Kidney (tissue), 14 donors: ENCODE data around the gene KIF9. TPM values are rescaled to one million over a fixed set of nuclear protein-coding genes. Genes with fewer than 3 reads are reported as not detected.

ENCODE experiments used
- DNase-seq, 5 donors: peaks; one replicate each; pipeline ENCODE4 v3.0.0-alpha.2; 2013 to 2020
- FAIRE-seq: peaks from 2 replicates; lab custom pipeline; 2012; peaks lifted over from hg19 to GRCh38; lab: Jason Lieb, UNC
- H3K27ac ChIP-seq, 2 donors: one replicate each; pipeline ENCODE4 v1.7.0; 2013; ENCODE audit warnings: low read depth in 2 of 2, low read length in 2 of 2, inconsistent platforms in 1 of 2
- H3K27me3 ChIP-seq: one replicate; pipeline ENCODE4 v1.7.1; 2013; ENCODE audit warnings: low read length, inconsistent platforms; ENCODE audit not compliant: control insufficient read depth, insufficient read depth
- H3K36me3 ChIP-seq, 3 donors: one replicate each; pipeline versions ENCODE4 v1.7.0 to v1.7.1; 2013; ENCODE audit warnings: low read length in 3 of 3, control low read depth in 1 of 3, inconsistent platforms in 1 of 3; ENCODE audit not compliant: insufficient read depth in 3 of 3, control insufficient read depth in 2 of 3
- H3K4me1 ChIP-seq, 3 donors: one replicate each; pipeline versions ENCODE4 v1.7.0 to v1.7.1; 2013; ENCODE audit warnings: low read length in 3 of 3, inconsistent platforms in 1 of 3, low read depth in 1 of 3; ENCODE audit not compliant: control insufficient read depth in 2 of 3, insufficient read depth in 2 of 3
- H3K4me3 ChIP-seq, 3 donors: one replicate each; pipeline versions ENCODE4 v1.7.0 to v1.8.1; 2013; ENCODE audit warnings: low read length in 3 of 3, control low read depth in 1 of 3, inconsistent platforms in 1 of 3
- H3K9ac ChIP-seq, 3 donors: one replicate each; pipeline versions ENCODE4 v1.7.0 to v1.7.1; 2013; ENCODE audit warnings: low read length in 3 of 3, control low read depth in 1 of 3, inconsistent platforms in 1 of 3
- H3K9me3 ChIP-seq, 3 donors: one replicate each; pipeline versions ENCODE4 v1.7.0 to v1.7.1; 2013; ENCODE audit warnings: low read length in 3 of 3, control low read depth in 1 of 3, inconsistent platforms in 1 of 3; ENCODE audit not compliant: control insufficient read depth in 2 of 3, insufficient read depth in 1 of 3
- CTCF ChIP-seq: IDR thresholded peaks from 3 replicates; pipeline ENCODE4 v1.5.1; 2012; ENCODE audit warnings: mild to moderate bottlenecking, moderate library complexity, borderline replicate concordance; ENCODE audit not compliant: insufficient read depth; ENCODE audit errors: extremely low read depth
- intact Hi-C: fragments of 100-400 bp; cut with DNase I; formaldehyde crosslinking; loops from one replicate; pipeline ENCODE4 v1.11.1; 2022
- polyA plus RNA-seq: library from polyadenylated mRNA; stranded (reverse); fragments of 350-450 nt; fragmentation: Illumina TruSeq; extraction: RNeasy Lipid Tissue Mini Kit (QIAGEN cat#74804); gene quantifications from one replicate; pipeline ENCODE4 v1.2.3, GENCODE V29; 2014; ENCODE audit warnings: low read depth, low replicate concordance; ENCODE audit not compliant: insufficient read depth
- total RNA-seq: library from RNA; stranded (reverse); fragmentation: NEBNext Ultra II Directional; extraction: Animal tissue kit (Norgen Biotek cat#: 25700); gene quantifications from one replicate; pipeline ENCODE4 v1.2.1, GENCODE V29; 2021
- donor health status: control.
- donor health status: control.
- donor health status: control.
- donor health status: control.
- donor health status: control.
- donor health status: DM: yes; HTN: yes; CAD: no.
- donor health status: Normal renal cell carcinoma (clear cell type).

Gene KIF9
- total and polyA plus RNA-seq, 2 donors from 2014 or later: 16.9 to 32.9 TPM

DNA sequence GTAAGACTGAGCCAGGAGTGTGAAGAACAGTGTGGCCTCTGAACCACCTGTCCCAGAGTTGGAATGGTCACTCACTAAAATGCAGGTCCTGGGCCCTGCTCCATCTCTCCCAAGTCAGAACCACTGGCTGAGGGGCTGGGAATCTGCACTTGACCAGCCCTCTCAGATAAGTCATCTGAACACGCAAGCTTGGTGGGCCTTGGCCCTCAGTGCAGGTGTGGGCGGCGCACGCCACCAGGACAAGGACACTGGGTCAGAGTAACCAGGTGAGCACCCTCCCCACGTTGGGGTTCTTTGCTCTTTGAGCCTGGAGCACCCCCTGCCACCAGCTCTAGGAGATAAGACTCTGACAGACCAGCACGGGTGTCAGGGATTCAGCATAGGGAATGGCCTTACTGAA, 42.7 kb downstream of the KIF9 start:
- Histone ChIP-seq H3K4me3 (no peak overlapping the region), H3K9me3 (no peaks in the 10 kb centered on the region), H3K9ac (no peak overlapping the region), H3K27me3 (no peaks in the 10 kb centered on the region), H3K27ac (no peak overlapping the region), H3K4me1 (peaks cover 0 to 10% (median 3%) of the 10 kb centered on the region in 3 donors), H3K36me3 (no peaks in the 10 kb centered on the region)
- no peak for TF ChIP-seq CTCF
- FAIRE-seq: no peak
- intact Hi-C loops: no loop called here
- peak in 1 of 5 donors; percentile 35 for DNase-seq

DNA sequence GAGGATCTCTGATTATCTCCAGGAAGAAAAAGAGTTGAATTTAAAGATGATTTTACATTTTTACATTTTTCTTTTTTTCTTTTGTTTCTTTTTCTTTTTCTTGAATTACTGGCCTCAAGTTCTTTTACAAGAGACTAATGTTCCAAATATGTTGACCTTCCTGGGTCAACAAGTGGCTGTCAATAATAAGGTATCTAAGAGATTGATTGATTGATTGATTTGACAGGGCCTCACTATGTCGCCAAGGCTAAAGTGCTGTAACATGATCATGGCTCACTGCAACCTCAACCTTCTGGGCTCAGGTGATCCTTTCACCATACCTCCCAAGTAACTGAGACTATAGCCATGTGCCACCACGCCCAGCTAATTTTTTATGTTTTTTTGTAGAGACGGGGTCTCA, 44.6 kb downstream of the KIF9 start:
- Histone ChIP-seq H3K9ac (no peak overlapping the region), H3K9me3 (no peaks in the 10 kb centered on the region), H3K27me3 (no peaks in the 10 kb centered on the region), H3K4me1 (peaks cover 0 to 4% (median 4%) of the 10 kb centered on the region in 3 donors), H3K36me3 (no peaks in the 10 kb centered on the region), H3K27ac (no peak overlapping the region), H3K4me3 (no peak overlapping the region)
- intact Hi-C loops: no loop called here
- no peak for FAIRE-seq
- no peak for DNase-seq
- no peak for TF ChIP-seq CTCF

GRCh38 chr3:47228088-47228487, 54.5 kb downstream of the KIF9 start:
- H3K27ac ChIP-seq: peak overlapping the region in 1 of 2 donors; percentile 2
- H3K36me3 ChIP-seq: no peaks in the 10 kb centered on the region
- no peaks in the 10 kb centered on the region for H3K27me3 ChIP-seq
- FAIRE-seq: no peak
- H3K4me3 ChIP-seq: no peak overlapping the region
- intact Hi-C loops: no loop called here
- DNase-seq: no peak
- no peak overlapping the region for H3K9ac ChIP-seq
- TF ChIP-seq CTCF: no peak
- no peaks in the 10 kb centered on the region for H3K9me3 ChIP-seq
- H3K4me1 ChIP-seq: peaks cover 0 to 7% (median 0%) of the 10 kb centered on the region in 3 donors

DNA sequence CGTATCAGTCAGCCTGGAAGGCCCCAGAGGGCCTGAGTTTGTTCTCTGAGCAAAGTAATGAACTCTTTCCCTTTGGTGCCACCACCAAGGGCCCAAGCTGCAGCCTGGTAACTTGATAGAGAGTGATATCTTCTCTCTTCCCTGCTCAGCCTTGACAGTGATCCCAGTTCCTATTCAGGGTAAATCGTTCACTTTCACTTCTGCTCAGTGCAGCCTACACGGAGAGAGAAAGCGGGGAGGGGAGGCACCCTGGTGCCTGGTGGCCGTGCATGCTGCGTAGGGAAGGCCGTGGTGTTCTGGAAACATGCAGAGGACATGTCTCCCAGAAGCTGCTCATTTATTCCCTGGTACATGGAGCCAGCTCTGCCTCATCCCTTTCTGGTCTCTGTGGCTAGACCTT, 54.9 kb downstream of the KIF9 start:
- H3K27ac ChIP-seq: peak overlapping the region; percentile 2 to 17

More for the DNA sequence above, 54.9 kb downstream of the KIF9 start:
- Histone ChIP-seq H3K4me1 (peaks cover 0 to 7% (median 0%) of the 10 kb centered on the region in 3 donors), H3K9me3 (no peaks in the 10 kb centered on the region), H3K27me3 (no peaks in the 10 kb centered on the region), H3K9ac (no peak overlapping the region), H3K36me3 (no peaks in the 10 kb centered on the region), H3K4me3 (no peak overlapping the region)
- DNase-seq (no peak), FAIRE-seq (no peak)
- intact Hi-C loops: no loop called here
- no peak for TF ChIP-seq CTCF
